Measurements from ENCODE around the gene SYNCRIP.

SYNCRIP gene

DNA sequence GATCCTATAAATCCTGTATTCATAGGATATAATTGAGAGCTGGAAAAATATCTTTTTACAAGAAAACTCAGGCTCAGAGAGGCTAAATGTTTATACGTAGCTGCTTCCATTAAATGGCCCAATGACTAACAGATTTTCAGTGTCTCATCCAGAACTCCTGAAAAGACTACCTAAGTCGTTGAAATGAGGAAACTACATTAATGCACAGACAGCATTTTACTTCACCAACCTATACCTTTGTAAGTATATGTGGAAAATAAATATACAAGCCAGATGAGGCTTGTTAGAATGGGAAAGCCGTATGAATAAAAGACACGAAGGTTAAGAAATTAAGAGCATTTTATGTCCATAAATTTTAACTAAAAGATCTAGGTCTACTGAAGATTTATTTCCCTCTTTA lies 40.6 kb downstream of the SYNCRIP start:
- Histone ChIP-seq H3K4me3 (replicated peaks; ENCODE audit: low read depth, low read length) (no peak overlapping the region), H3K27me3 (replicated peaks; ENCODE audit: control insufficient read depth, insufficient read depth, low read length) (no peaks in the 10 kb centered on the region), H3K36me3 (ENCODE audit: control insufficient read depth, insufficient read depth, low read length) (peaks cover 1% of the 10 kb centered on the region; the same call in 1 of the 2 replicates)
- TF ChIP-seq, protein P1, sequence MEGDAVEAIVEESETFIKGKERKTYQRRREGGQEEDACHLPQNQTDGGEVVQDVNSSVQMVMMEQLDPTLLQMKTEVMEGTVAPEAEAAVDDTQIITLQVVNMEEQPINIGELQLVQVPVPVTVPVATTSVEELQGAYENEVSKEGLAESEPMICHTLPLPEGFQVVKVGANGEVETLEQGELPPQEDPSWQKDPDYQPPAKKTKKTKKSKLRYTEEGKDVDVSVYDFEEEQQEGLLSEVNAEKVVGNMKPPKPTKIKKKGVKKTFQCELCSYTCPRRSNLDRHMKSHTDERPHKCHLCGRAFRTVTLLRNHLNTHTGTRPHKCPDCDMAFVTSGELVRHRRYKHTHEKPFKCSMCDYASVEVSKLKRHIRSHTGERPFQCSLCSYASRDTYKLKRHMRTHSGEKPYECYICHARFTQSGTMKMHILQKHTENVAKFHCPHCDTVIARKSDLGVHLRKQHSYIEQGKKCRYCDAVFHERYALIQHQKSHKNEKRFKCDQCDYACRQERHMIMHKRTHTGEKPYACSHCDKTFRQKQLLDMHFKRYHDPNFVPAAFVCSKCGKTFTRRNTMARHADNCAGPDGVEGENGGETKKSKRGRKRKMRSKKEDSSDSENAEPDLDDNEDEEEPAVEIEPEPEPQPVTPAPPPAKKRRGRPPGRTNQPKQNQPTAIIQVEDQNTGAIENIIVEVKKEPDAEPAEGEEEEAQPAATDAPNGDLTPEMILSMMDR (IDR thresholded peaks at IDR 0.05; ENCODE audit: insufficient read depth, low read length, poor library complexity, severe bottlenecking), result no peak
- no peak for DNase-seq (ENCODE audit: extremely low read depth, insufficient read length)

DNA sequence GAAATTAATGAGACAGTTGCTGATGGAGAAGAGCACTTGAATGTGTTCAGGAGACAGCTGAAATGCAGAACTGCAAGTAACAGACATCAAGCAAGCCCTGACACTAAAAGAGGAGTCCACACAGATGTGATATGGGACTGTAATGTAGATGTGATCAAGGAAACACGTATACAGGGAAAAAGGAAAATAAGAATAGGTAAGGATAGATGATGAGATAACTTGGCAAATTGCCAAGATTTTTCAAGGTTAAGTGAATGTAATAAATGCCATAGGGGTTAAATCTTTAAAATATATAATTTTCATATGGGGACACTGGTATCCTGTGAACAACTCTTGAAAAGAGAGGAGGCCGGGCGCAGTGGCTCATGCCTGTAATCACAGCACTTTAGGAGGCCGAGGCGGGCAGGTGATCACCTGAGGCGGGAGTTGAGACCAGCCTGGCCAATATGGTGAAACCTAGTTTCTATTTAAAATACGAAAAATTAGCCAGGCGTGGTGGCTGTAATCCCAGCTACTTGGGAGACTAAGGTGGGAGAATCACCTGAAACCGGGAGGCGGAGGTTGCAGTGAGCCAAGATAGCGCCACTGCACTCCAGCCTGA lies 41.9 kb downstream of the SYNCRIP start:
- TF ChIP-seq, protein P1 (IDR thresholded peaks at IDR 0.05; ENCODE audit: insufficient read depth, low read length, poor library complexity, severe bottlenecking), result no peak

DNA sequence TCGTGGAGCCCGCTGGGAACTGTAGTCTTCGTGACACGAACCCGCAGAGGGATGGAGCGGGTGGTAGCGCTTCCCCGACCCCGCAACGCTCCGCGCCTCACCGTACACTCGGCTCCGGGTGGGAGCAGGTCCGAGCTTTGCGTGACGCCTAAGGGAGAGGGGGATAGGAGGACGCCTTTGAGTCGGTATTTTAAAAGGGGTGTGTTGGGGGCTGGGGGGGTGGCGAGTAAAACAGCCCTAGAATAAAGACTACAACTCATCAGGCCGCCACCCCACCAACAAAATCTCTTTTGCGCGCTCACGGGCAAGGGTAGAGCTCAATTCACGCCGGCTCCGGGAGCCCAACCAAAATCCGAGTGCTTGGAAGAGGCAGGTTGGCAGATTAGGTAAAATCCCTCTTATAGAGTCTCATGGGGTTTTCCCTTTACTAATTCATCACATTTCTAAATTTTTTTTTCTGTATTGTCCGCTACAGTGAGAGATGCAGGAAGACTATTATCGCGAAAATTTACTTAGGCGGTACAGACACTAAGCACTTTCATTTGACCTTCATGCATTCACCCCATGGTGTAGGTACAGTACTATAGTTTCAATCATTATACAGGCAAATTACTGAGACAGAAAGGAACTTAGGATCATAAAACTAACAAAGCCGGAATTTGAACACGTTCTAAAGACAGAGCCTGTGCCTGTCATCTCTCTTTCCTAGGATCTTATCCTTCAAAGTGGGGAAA lies 48.3 kb downstream of the SYNCRIP start:
- no peak for DNase-seq (ENCODE audit: extremely low read depth, insufficient read length)
- peak overlapping the region; percentile 88 for H3K4me3 ChIP-seq (replicated peaks; ENCODE audit: low read depth, low read length)
- H3K36me3 ChIP-seq (ENCODE audit: control insufficient read depth, insufficient read depth, low read length), result no peaks in the 10 kb centered on the region; the same call in 1 of the 2 replicates
- TF ChIP-seq, protein P1 (IDR thresholded peaks at IDR 0.05; ENCODE audit: insufficient read depth, low read length, poor library complexity, severe bottlenecking), result no peak
- H3K27me3 ChIP-seq (replicated peaks; ENCODE audit: control insufficient read depth, insufficient read depth, low read length), result no peaks in the 10 kb centered on the region

More for the DNA sequence above, 41.9 kb downstream of the SYNCRIP start:
- H3K4me3 ChIP-seq (replicated peaks; ENCODE audit: low read depth, low read length), result no peak overlapping the region
- H3K36me3 ChIP-seq (ENCODE audit: control insufficient read depth, insufficient read depth, low read length), result peaks cover 1% of the 10 kb centered on the region; the same call in 1 of the 2 replicates
- no peaks in the 10 kb centered on the region for H3K27me3 ChIP-seq (replicated peaks; ENCODE audit: control insufficient read depth, insufficient read depth, low read length)
- DNase-seq (ENCODE audit: extremely low read depth, insufficient read length), result no peak

DNA sequence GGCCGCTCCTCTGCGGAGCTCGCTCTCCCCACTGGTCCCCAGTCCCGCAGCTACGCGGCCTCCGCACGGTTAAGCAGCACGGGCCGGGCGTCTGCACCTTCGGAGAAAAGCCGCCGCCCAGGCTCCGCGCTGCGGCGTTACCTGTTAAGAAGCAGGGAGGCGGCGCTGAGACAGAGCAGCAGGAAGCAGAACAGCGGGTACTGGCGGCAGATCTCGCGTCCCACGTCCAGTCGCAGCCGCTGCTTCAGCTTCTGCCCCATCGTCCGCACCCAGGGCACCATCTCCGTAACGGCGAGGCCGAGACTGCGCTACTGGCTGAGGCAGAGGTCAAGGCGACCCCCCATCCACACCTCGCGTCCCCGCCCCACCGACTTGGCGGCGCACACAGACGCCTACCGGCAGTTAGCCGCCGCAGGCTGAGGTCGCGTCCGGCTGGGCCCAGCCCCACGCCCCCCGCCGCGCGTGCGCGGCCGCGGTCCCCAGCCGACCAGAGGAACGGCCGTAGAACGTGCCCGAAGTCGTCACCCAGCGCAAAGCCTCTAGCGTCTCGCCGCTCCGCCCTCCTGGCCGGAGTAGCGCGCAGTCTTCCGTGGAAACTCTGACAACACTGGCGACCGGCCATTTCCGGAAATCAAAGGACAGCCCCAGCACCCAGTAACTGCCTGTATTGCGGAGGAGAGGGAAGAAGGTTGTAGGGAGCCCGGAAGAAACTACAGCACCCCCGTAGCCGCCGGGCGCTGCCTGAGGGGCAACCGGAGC lies 49.1 kb downstream of the SYNCRIP start, which contains the start of gene SNX14:
Gene SNX14, minus strand, starts transcription at position 421 of the 759 bp plus-strand sequence. Its CDS starts 140 bp downstream, at position 281.
- TF ChIP-seq, protein P1 (IDR thresholded peaks at IDR 0.05; ENCODE audit: insufficient read depth, low read length, poor library complexity, severe bottlenecking), result peak; percentile 10
- DNase-seq (ENCODE audit: extremely low read depth, insufficient read length), result peak; percentile 98
- Histone ChIP-seq H3K36me3 (ENCODE audit: control insufficient read depth, insufficient read depth, low read length) (no peaks in the 10 kb centered on the region), H3K4me3 (replicated peaks; ENCODE audit: low read depth, low read length) (peak within 1 kb of the TSS; percentile 88), H3K27me3 (replicated peaks; ENCODE audit: control insufficient read depth, insufficient read depth, low read length) (no peaks in the 10 kb centered on the region)

DNA sequence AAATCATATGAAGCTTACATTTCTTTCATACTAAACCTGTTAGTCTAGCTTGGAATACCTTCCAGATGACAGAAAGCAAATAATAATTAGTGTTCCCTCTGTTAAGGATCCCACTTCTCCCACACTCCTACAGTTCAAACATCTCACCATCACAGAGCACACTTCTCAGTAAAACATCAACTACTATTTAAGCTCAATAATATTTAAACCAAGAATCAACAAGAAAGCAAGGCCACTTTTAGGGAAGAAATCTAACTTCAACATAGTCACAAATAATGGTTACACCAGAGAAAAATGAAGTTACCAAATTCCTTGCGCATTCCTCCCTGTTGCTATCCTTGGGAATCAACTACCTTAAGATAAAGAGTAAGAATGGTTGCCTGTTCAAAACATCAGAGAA lies 50.7 kb downstream of the SYNCRIP start:
- Histone ChIP-seq H3K36me3 (ENCODE audit: control insufficient read depth, insufficient read depth, low read length) (no peaks in the 10 kb centered on the region), H3K4me3 (replicated peaks; ENCODE audit: low read depth, low read length) (peak overlapping the region; percentile 88), H3K27me3 (replicated peaks; ENCODE audit: control insufficient read depth, insufficient read depth, low read length) (no peaks in the 10 kb centered on the region)
- DNase-seq (ENCODE audit: extremely low read depth, insufficient read length), result no peak
- TF ChIP-seq, protein P1 (IDR thresholded peaks at IDR 0.05; ENCODE audit: insufficient read depth, low read length, poor library complexity, severe bottlenecking), result no peak

Measured in GM06990 (cell line).